Nephron progenitor cell (in vitro differentiated cells): ENCODE measurements around the gene HDAC7.

Experiments
- DNase-seq: peaks from one replicate; pipeline ENCODE4 v3.0.0; 2021
- H3K27ac Mint-ChIP-seq: 2 replicates; pipeline ENCODE4 v1.8.0; 2021; ENCODE audit warnings: mild to moderate bottlenecking, moderate library complexity, mixed read lengths
- H3K27me3 Mint-ChIP-seq: 2 replicates; pipeline ENCODE4 v1.8.0; 2021; ENCODE audit warnings: mild to moderate bottlenecking, low read depth, mixed read lengths; ENCODE audit not compliant: poor library complexity
- H3K36me3 Mint-ChIP-seq: 2 replicates; pipeline ENCODE4 v1.8.0; 2021; ENCODE audit warnings: low read depth, mixed read lengths
- H3K4me1 Mint-ChIP-seq: 2 replicates; pipeline ENCODE4 v1.8.0; 2021; ENCODE audit warnings: mixed read lengths
- H3K4me3 Mint-ChIP-seq: 2 replicates; pipeline ENCODE4 v1.8.0; 2021; ENCODE audit warnings: mild to moderate bottlenecking, moderate library complexity, mixed read lengths
- H3K9me3 Mint-ChIP-seq: 2 replicates; pipeline ENCODE4 v1.8.0; 2021; ENCODE audit warnings: mild to moderate bottlenecking, moderate library complexity, mixed read lengths
- CTCF ChIP-seq: fragments of 200-600 bp; sonication (generic); IDR thresholded peaks from 2 replicates; pipeline ENCODE4 v1.5.0; 2021; ENCODE audit warnings: antibody characterized with exemption

Gene HDAC7

GRCh38 chr12:47736216-47736615 lies 83.5 kb downstream of the HDAC7 start:
- Mint-ChIP-seq H3K27ac (peak overlapping the region; percentile 83), H3K27me3 (no peaks in the 10 kb centered on the region), H3K4me3 (no peak overlapping the region), H3K9me3 (no peaks in the 10 kb centered on the region), H3K4me1 (peaks cover 74% of the 10 kb centered on the region), H3K36me3 (no peaks in the 10 kb centered on the region)
- no peak for TF ChIP-seq CTCF
- DNase-seq = no peak

- no peak for TF ChIP-seq CTCF
- H3K27ac Mint-ChIP-seq = peak overlapping the region; percentile 83
- no peaks in the 10 kb centered on the region for H3K36me3 Mint-ChIP-seq
Measured at GRCh38 chr12:47735649-47736048, 84.1 kb downstream of the HDAC7 start.

GRCh38 chr12:47734725-47735480 lies 84.8 kb downstream of the HDAC7 start:
- peak overlapping the region; percentile 77 for H3K27ac Mint-ChIP-seq
- H3K27me3 Mint-ChIP-seq = no peaks in the 10 kb centered on the region
- H3K4me3 Mint-ChIP-seq = no peak overlapping the region
- H3K4me1 Mint-ChIP-seq = peaks cover 73% of the 10 kb centered on the region
- no peak for DNase-seq
- no peaks in the 10 kb centered on the region for H3K36me3 Mint-ChIP-seq
- no peak for TF ChIP-seq CTCF
- H3K9me3 Mint-ChIP-seq = no peaks in the 10 kb centered on the region

More at GRCh38 chr12:47735649-47736048, 84.1 kb downstream of the HDAC7 start:
- Mint-ChIP-seq H3K4me3 (no peak overlapping the region), H3K27me3 (no peaks in the 10 kb centered on the region), H3K9me3 (no peaks in the 10 kb centered on the region), H3K4me1 (peaks cover 71% of the 10 kb centered on the region)
- no peak for DNase-seq

GRCh38 chr12:47733142-47733541 lies 86.6 kb downstream of the HDAC7 start:
- H3K4me3 Mint-ChIP-seq = no peak overlapping the region
- H3K36me3 Mint-ChIP-seq = no peaks in the 10 kb centered on the region
- H3K9me3 Mint-ChIP-seq = no peaks in the 10 kb centered on the region
- no peaks in the 10 kb centered on the region for H3K27me3 Mint-ChIP-seq
- peaks cover 65% of the 10 kb centered on the region for H3K4me1 Mint-ChIP-seq
- TF ChIP-seq CTCF = no peak
- no peak overlapping the region for H3K27ac Mint-ChIP-seq
- DNase-seq = no peak
